Measurements from ENCODE around the gene ANTXR2.
"Not testable (repeated sequence)": the region's sequence is repeated elsewhere in the genome, so short reads cannot be mapped to it uniquely, and the experiment has no call there.

ANTXR2 gene

DNA sequence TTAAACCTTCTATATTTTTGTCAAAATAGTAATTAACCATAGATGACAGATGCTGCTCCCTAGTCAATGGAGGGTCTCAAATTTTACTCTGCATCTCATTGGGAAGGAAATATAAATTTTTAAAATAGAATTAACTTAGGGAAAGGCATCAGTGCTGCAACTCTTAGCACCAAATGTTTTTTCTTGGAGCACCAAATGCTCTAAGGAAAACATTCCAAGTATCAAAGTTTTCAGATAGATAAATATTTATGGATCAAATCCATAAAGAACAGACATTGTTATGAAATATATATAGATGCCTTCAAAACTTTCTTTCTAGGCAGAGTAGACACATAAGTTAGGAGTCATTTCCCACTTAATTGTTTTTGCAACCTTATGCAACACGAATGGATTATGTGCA lies 168.7 kb downstream of the ANTXR2 start:
- DNase-seq, result no peak

GRCh38 chr4:79900182-79900581 lies 172.8 kb downstream of the ANTXR2 start:
- DNase-seq, result no peak

GRCh38 chr4:79899481-79899880 lies 173.5 kb downstream of the ANTXR2 start:
- no peak for DNase-seq

DNA sequence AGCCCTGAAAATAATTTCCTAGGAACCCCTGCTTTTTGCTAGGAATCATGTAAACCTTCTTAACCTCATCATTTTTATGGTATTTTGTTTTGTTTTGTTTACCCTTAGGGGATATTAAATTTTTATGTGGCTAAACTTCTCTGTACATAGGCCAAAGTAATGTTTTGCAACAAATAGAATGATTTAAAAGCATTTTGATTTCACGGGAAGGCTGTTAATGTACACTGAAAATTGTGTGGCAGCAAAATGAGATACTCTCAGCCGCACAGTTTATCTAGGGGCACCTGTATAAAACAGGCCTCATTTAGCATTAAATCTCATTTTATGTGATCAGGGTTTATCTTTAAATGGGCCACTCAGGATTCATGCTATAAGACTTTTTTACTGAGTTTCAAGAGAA lies 175.0 kb downstream of the ANTXR2 start:
- DNase-seq, result no peak

GRCh38 chr4:79897174-79897573 lies 175.9 kb downstream of the ANTXR2 start:
- DNase-seq, result no peak

GRCh38 chr4:79893456-79893855 lies 179.6 kb downstream of the ANTXR2 start:
- no peak for DNase-seq

DNA sequence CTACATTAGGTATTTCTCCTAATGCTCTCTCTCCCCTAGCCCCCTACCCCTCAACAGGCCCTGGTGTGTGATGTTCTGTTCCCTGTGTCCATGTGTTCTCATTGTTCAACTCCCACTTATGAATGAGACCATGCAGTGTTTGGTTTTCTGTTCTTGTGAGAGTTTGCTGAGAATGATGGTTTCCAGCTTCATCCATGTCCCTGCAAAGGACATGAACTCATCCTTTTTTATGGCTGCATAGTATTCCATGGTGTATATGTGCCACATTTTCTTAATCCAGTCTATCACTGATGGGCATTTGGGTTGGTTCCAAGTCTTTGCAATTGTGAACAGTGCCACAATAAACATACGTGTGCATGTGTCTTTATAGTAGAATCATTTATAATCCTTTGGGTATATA lies 184.0 kb downstream of the ANTXR2 start:
- DNase-seq, result not testable (repeated sequence)

DNA sequence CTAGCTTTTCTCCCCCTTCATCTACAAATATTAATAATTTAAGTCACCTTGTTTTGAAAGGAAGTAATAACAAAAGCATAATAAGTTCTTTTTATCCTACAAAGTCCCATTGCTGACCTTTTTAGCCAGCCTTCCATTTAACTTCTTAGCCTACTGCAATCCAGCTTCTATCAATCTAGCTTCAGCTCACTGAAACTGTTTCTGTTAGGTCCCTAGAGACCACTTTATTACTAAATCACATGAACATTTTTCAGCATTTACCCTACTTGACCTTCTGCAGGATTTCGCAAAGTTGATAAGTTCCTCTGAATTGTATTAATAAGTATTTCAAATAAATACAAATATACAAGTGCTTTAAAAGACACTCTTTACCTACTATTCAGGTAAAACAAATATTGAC lies 186.5 kb downstream of the ANTXR2 start:
- no peak for DNase-seq

DNA sequence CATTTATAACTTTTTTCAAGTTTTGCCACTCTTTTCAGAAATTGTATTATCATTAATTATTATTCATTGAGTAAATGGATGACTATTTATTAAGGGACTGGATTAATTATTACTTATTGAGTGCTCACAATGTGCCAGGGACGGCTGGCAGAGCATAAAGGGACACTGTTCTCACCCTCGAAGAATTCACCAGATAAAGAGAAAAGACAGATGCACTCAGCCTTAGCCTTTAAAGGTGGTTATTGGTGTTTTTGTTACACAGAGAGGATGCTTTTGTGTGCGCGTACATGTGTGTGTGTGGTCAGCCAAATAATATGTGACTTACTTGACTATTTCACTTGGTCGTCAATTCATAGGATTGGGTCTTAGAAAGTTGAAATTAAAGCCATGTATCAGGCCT lies 187.0 kb downstream of the ANTXR2 start:
- DNase-seq, result no peak

DNA sequence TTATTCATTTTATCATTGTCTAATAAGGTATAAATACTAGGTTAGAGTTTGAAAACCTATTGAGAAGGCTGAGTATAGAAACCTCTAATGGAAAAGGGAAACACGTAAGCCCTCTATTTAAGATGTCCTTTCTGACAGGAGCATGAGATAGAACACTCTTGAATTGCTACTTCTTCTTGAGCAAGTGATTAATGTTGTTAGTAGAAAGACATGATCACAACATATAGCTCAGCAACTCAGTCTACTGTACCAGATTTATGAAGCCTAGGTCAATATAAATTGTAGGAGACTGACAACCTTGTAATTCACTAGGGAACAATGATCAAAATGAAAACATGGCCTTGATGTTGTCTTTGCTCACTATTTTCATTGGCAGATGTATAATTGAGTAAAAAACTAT lies 189.7 kb downstream of the ANTXR2 start:
- no peak for DNase-seq

DNA sequence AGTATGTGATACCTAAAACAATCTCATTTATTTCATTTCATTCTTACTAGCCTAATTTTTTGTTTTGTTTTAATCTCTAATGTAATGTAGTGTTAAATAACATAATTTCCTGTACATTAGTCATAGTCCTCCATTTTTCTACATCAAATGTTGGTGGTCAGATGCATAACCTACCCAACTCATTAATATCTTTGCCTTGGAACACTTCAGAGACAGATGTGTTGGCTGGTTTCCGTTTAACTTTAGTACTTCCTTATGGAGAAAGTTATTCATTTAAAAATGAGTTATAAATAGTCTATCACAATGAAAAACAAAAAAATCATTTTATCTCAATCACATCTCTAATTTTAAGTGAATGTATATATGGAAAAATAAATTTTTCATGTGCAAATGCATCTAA lies 190.2 kb downstream of the ANTXR2 start:
- DNase-seq, result no peak

- DNase-seq, result no peak
Measured at GRCh38 chr4:79881407-79881806, 191.6 kb downstream of the ANTXR2 start.

DNA sequence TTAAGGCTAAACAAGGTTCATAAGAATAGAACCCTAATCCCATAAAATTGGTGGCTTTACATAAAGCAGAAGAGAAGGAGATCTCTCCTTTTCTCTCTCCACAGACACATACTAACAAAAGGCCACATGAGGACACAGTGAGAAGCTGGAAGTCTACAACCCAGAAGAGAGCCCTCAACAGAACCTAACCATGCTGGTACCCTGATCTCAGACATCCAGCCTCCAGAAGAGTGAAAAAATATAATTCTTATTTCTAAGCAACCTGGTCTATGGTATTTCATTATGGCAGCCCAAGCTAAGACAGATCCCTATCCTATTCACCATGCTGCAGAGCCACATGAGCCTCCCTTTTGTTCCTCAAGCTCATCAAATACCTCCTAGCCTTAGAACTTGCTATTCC lies 195.5 kb downstream of the ANTXR2 start:
- no peak for DNase-seq

DNA sequence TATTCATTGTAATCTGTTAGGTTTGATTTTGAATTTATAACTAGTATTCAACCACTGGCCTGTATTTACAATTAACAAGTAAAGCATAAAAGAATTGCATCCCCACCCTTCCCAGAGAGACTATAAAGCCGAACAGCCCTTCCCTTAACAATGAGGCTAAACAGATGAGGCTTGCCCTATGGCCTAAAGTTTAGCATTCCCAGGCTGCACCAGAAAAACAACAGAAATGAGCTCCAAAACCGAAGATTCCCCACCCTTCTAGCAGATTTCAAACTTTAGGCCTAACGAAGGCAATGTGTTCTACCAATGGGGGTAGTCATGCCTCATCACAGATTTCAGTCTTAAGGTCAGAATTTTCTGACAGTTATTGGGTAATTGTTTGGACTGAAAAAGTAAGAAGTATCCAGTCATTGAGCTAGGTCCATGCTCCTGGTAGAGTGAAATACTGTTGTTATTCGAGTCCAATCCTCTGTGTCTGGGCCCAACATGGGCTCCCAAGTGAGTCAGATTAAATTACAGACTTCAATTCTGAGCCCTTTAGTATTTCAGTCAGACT lies 197.6 kb downstream of the ANTXR2 start:
- no peak for DNase-seq

DNA sequence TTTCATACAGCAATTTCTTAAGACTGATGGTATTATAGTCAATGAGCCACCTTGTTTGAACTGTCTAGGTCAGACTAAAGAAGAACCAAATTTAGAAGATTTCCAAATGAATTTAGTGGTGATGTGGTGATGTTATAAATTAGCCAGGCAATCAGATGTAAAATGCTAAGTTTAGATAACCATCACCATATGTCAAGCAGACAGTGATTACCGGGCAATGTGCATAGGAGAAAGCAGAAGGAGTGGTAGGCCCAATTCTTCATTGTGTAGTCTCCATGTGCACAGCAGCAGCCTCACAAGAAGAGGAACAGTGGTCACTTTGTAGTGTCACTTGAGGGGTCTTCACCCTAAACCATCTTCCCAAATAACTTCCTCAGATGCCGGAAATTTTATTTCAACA lies 198.8 kb downstream of the ANTXR2 start:
- DNase-seq, result no peak

DNA sequence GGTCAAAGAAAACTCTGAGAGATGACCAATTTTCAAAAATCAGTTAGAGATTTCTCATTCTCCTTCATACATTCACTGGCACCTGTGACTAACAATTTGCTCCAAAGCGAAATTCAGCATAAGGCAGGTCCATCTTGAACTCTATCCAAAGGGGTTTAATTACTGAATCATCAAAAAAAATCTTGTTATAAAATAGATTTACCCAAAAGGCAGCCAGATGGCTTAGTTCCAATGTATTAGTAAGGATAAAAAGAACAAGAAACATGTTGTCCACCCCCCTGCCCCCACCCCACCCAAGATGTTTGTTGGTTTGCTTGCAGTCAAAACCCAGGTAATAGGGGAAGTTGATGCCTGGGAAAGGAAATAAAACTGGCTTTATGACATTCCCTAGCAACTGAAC lies 200.3 kb downstream of the ANTXR2 start:
- no peak for DNase-seq

DNA sequence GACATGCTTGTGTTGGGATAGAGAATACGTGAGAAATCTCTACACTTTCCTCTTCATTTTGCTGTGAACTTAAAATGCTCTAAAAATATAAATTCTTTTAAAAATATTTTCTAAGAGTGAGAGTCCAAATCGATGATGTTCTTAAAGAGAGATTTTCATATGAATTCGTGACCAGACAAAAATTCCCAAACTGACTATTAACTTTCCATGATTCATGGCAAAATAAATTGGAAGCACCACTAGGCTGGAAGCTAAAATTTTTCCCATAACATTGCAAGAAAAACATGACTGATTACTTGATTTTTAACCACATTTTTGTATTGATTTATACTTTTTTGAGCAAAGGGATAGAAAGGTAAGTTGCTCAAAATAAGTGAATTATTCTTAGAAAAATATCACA lies 201.1 kb downstream of the ANTXR2 start:
- no peak for DNase-seq

- DNase-seq, result no peak
Measured at GRCh38 chr4:79869597-79870237, 203.3 kb downstream of the ANTXR2 start.

DNA sequence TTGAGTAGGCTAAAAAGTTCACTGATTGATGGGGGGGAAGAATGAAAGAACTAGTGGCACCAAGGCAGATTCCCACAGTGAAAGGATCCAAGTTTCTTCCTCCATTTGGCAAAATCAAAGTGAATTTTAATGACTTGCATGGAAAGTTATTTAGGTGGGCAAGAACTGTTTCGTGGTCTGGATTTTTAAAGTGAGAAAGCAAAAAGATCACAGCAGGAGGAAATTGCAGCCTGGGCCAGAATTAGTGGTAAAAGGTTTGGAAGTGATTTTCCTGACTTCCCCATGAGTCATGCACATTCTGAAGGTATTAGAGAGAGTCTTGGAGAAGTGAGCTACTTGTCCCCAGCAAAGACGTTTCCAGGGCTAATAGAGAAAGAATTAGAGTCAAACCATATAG lies 207.8 kb downstream of the ANTXR2 start:
- no peak for DNase-seq

DNA sequence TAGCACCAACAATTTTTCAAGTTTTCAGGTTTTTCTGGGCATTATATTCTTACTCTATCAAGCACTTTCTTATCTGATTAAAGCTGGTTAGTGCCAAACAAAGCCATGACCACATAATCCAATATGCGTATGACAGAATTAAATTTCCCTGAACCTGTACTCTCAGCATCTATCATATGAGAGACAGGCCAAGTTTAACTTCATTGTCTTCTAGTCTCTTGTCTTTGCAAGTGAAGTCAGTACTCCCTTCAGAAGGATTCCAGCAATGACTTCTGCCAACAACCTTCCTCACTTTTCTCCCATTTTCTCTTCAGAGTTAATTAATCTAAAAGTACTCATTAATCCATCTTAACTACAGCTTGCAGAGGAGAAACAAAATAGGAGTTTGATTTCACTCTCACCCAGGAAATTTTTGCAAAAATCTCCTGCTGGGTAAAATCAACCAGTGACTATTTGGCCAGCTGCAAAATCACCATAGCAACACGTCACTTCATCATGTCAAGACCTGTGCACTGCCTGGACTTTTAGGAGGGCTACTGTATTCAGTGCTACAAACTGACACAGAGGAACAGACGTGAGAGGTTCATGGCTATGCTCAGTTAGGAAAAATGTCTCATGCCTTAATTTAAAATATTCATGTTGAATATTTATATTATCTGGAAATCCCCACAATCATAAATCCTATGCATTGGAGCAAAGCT lies 208.4 kb downstream of the ANTXR2 start:
- no peak for DNase-seq

DNA sequence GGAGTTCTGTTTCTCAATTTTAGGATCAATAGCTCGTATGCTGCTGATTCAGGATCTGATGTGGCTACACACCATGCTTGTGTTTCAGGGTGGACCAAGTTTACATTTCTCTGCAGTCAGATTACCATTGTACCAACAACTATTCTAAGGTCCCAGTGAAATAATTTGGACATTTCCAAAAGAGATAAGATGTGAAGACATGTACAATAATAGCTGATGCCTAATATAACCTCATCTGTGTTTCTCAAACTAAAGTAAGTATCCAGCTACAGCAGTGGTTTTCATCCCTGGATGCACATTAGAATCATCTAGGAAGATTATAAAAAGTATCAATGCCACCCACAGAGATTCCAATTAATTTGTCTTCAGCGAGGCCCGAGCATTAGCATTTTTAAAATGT lies 209.7 kb downstream of the ANTXR2 start:
- DNase-seq, result no peak

DNA sequence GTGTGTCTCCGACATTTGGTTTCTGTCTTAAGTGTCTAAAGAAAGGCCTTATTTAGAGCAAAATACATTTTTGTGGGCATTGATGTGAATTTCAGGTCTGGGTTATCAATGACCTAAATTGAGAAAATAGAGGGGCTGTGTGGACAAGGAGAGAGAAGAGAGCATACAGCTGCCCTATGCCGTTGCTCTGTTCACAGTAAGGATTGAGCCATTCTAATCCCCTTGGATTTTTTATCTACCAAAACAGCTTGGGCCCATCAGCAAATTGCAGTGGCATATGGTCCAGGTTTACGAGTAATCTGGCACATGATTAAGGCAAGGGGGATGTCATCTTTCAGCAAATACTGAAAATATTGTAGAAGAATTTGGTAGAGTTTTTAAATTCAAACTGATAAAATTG lies 210.2 kb downstream of the ANTXR2 start:
- no peak for DNase-seq

GRCh38 chr4:79857811-79858210 lies 215.2 kb downstream of the ANTXR2 start:
- DNase-seq, result no peak

DNA sequence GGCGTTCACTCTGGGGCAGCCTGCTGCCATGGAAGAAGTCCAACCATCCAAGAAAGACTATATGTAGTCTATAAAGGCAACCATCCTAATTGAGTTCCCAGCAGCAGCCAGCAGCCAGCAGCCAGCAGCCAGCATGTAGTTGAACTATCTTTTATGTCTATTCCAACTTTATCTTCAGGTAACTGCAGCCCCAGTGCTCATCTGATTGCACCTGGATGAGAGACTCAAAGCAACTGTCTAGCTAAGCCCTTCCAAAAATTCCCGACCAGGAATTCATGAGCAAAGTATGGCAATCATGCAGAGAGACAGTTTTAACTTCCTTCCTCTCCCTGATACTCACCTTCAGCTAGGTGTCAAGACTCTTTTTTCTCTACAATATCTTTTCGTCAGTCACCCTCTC lies 216.8 kb downstream of the ANTXR2 start:
- no peak for DNase-seq

Data from NCI-H2107 (cell line).